ENCODE data around the gene LCAT.

LCAT gene

GRCh38 chr16:67930678-67931211 lies 13.2 kb downstream of the LCAT start:
- Histone ChIP-seq H3K36me3 (ENCODE audit: low read depth) (peaks cover 24% of the 10 kb centered on the region), H3K27ac (ENCODE audit: poor library complexity, severe bottlenecking) (no peak overlapping the region), H3K9me3 (ENCODE audit: severe bottlenecking) (no peaks in the 10 kb centered on the region), H3K27me3 (ENCODE audit: insufficient read depth, poor library complexity, severe bottlenecking) (no peaks in the 10 kb centered on the region), H3K4me1 (ENCODE audit: insufficient read depth, poor library complexity, severe bottlenecking) (peaks cover under 1% of the 10 kb centered on the region), H3K4me3 (ENCODE audit: severe bottlenecking) (no peak overlapping the region)
- TF ChIP-seq CTCF (IDR thresholded peaks at IDR 0.05; ENCODE audit: poor library complexity, severe bottlenecking) = no peak
- DNase-seq (ENCODE audit: low spot score) (no peak), ATAC-seq (ENCODE audit: low read depth) (no peak)

GRCh38 chr16:67930191-67930590 lies 13.7 kb downstream of the LCAT start:
- Histone ChIP-seq H3K4me1 (ENCODE audit: insufficient read depth, poor library complexity, severe bottlenecking) (peaks cover 4% of the 10 kb centered on the region), H3K27ac (ENCODE audit: poor library complexity, severe bottlenecking) (no peak overlapping the region), H3K27me3 (ENCODE audit: insufficient read depth, poor library complexity, severe bottlenecking) (no peaks in the 10 kb centered on the region), H3K4me3 (ENCODE audit: severe bottlenecking) (no peak overlapping the region), H3K36me3 (ENCODE audit: low read depth) (peaks cover 24% of the 10 kb centered on the region), H3K9me3 (ENCODE audit: severe bottlenecking) (no peaks in the 10 kb centered on the region)
- no peak for DNase-seq (ENCODE audit: low spot score)
- ATAC-seq (ENCODE audit: low read depth) = no peak
- no peak for TF ChIP-seq CTCF (IDR thresholded peaks at IDR 0.05; ENCODE audit: poor library complexity, severe bottlenecking)

- Histone ChIP-seq H3K27me3 (ENCODE audit: insufficient read depth, poor library complexity, severe bottlenecking) (no peaks in the 10 kb centered on the region), H3K36me3 (ENCODE audit: low read depth) (peaks cover 24% of the 10 kb centered on the region), H3K9me3 (ENCODE audit: severe bottlenecking) (no peaks in the 10 kb centered on the region), H3K4me1 (ENCODE audit: insufficient read depth, poor library complexity, severe bottlenecking) (peaks cover 4% of the 10 kb centered on the region), H3K27ac (ENCODE audit: poor library complexity, severe bottlenecking) (no peak overlapping the region), H3K4me3 (ENCODE audit: severe bottlenecking) (no peak overlapping the region)
- TF ChIP-seq CTCF (IDR thresholded peaks at IDR 0.05; ENCODE audit: poor library complexity, severe bottlenecking) = peak; percentile 93
- DNase-seq (ENCODE audit: low spot score) = peak; percentile 73
- ATAC-seq (ENCODE audit: low read depth) = peak; percentile 67
Observed at GRCh38 chr16:67928561-67929364, 15.2 kb downstream of the LCAT start.

GRCh38 chr16:67928147-67928546 lies 15.8 kb downstream of the LCAT start:
- Histone ChIP-seq H3K36me3 (ENCODE audit: low read depth) (peaks cover 24% of the 10 kb centered on the region), H3K4me1 (ENCODE audit: insufficient read depth, poor library complexity, severe bottlenecking) (peaks cover 4% of the 10 kb centered on the region), H3K4me3 (ENCODE audit: severe bottlenecking) (no peak overlapping the region), H3K9me3 (ENCODE audit: severe bottlenecking) (no peaks in the 10 kb centered on the region), H3K27ac (ENCODE audit: poor library complexity, severe bottlenecking) (no peak overlapping the region), H3K27me3 (ENCODE audit: insufficient read depth, poor library complexity, severe bottlenecking) (no peaks in the 10 kb centered on the region)
- DNase-seq (ENCODE audit: low spot score) = no peak
- no peak for TF ChIP-seq CTCF (IDR thresholded peaks at IDR 0.05; ENCODE audit: poor library complexity, severe bottlenecking)
- ATAC-seq (ENCODE audit: low read depth) = no peak
